Left kidney (tissue), 2 donors: ENCODE data around the gene RIOK1. TPM values are rescaled to one million over a fixed set of nuclear protein-coding genes. Genes with fewer than 3 reads are reported as not detected.

ENCODE experiments used
- DNase-seq: peaks from one replicate; pipeline ENCODE4 v3.0.0-alpha.2; 2013
- polyA plus RNA-seq: library from polyadenylated mRNA; unstranded; fragments of 120-200 nt; gene quantifications from one replicate; pipeline ENCODE4 v1.2.1, GENCODE V29; 2013; ENCODE audit not compliant: insufficient read length

RIOK1 gene
- polyA plus RNA-seq, 1 donor, result 35.2 TPM

DNA sequence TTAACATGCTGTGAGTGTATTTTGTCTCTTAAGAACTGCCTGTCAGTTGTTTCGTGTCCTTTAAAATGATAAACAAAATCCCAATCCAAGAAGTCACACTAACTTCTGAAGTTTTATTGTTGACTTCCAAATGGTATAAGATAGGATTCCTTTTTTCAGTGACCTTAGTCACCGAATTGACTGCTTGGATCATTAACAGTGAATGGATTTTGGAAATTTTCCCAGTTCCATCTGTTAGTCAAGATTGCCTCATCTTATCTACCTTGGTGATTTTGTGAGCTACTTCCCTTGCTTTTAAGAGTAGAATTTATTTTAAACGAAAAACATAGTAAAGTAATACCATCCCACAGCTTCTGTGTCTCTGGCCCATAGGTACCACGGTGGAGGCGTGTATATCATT, 14.9 kb downstream of the RIOK1 start:
- no peak for DNase-seq

- DNase-seq, result no peak
Measured at GRCh38 chr6:7406743-7407142, 17.1 kb downstream of the RIOK1 start.

DNA sequence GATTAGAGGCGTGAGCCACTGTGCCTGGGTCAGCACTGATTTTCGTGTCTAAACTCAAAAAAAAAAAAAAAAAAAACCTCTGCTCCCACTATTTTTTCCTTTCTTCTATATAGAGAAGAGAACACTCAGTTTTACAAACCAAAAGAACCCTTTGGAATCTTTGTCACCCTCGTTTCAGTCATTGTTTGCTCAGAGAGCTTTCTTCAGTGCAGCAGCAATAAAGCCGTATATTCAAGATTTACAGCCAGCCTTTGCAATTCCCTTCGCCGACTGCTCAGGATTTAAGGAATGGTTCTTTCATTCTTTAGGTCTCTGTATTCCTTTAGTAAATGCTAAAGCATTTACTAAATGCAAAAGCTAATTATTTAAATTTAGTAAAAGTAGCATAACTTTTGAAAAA, 20.1 kb downstream of the RIOK1 start:
- no peak for DNase-seq

DNA sequence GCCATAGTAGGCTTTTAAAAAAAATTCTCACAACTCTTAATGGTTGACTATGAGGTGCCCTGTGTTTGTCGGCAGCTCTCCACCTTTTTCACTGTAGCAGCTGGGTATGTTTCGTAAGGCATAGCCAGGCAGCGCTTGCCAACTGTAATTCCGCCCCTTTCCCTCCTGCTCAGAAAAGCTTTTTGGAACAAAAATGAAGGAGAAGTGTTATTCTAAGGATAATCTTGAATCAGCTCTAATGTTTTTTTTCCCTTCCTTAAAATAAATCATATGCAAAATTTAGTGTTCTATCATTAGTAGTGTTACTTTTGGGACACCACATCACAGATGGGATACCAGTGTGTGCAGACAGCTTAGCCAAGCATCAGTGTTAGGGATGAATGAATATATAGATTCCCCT, 21.2 kb downstream of the RIOK1 start:
- DNase-seq, result no peak

DNA sequence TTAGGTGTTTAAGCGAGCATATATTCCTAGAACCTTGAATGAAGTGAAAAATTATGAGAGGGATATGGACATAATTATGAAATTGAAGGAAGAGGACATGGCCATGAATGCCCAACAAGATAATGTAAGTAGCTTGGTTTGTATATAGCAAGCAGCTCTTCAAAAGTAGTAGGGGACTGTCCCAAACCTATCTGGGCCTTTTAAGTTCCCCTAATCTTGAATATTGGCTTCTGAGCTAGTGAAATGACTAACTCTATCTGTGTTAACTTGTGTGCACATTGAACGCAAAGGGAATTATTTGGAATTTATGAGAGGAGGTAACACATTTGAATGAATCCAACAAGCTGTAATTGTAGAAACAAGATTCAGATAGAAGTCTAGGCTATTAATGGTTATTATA, 21.7 kb downstream of the RIOK1 start:
- DNase-seq, result no peak

- DNase-seq, result no peak
Measured at GRCh38 chr6:7413151-7413823, 23.7 kb downstream of the RIOK1 start.

GRCh38 chr6:7414811-7415210, 25.2 kb downstream of the RIOK1 start:
- no peak for DNase-seq

DNA sequence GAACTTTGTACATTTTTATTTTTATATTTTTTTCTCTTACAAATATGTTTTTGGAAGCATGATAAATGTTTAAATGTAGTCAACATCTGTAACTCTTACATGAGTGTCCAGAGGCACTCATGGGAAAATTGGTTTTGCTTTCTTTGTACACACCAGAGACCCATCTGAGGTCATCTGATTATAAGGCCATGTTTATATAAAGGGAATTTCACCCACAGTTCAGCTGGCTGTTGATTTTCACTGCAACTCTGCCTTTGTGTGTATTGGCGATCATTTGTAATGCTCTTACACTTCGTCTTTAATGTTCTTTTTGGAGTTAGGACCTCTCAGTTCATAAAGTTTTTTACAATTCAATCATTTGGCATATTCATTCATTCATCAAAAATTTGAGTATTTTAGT, 28.1 kb downstream of the RIOK1 start:
- DNase-seq, result no peak

DNA sequence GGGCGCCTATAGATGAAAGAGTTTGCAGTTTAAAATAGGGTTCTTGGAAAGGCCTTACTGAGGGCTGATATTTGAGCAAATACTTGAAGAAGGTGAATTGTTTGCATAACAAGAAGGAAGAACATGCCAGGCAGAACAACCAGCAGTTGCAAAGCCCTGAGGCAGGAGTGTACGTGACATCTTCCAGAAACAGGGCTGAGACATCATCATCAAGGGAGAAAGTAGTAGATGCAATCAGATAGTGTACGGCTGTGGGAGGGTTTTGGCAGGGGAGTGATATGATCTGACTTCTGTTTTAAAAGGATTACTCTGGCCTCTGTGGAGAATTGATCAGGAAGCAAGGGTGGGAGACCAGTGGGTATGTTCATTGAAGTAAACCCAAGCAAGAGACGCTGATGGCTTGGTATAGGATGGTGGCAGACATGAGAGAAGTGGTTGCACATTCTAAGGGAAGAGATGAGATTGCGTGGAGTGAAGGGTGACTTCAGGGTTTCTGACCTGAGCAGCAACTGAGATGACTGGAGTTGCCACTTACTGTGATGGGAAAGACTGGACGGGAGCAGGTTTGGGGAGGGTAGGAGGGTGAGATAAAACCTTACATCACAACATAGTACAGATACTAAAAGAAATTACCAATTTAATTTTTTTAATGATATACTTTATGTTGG, 28.8 kb downstream of the RIOK1 start:
- no peak for DNase-seq

- no peak for DNase-seq
Measured at GRCh38 chr6:7419065-7419464, 29.5 kb downstream of the RIOK1 start.

- DNase-seq, result no peak
Measured at GRCh38 chr6:7421066-7421465, 31.5 kb downstream of the RIOK1 start.

DNA sequence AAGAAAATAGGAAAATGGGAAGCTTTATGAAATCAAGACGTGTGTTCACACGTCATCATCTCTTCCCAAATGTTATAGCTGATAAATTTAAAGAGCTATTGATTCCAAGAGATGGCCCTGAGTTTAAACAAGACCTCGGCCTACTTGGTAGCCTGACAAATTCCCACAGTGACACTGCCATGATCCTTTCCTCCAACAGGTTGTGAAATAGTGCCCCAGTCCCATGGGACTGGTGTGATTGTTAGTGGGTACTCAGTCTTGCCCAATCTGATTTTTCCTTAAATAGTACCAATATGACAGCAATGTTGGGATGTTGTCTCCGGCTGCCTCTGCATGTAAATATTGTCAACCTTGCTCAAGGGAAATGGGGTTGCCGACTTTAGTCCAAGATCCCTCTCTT, 34.5 kb downstream of the RIOK1 start:
- DNase-seq, result no peak

- no peak for DNase-seq
Measured at GRCh38 chr6:7424967-7425807, 35.6 kb downstream of the RIOK1 start.

DNA sequence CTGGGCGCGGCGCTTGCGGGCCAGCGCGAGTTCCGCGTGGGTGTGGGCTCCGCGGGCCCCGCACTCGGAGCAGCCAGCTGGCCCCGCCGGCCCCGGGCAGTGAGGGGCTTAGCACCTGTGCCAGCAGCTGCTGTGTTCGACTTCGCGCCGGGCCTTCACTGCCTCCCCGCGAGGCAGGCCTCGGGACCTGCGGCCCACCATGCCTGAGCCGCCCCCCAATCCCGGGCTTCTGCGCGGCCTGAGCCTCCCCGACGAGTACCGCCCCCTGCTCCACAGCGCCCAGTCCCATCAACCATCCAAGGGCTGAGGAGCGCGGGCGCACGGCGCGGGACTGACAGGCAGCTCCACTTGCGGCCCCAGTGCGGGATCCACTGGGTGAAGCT, 36.2 kb downstream of the RIOK1 start:
- no peak for DNase-seq

GRCh38 chr6:7426447-7427169, 37.0 kb downstream of the RIOK1 start:
- no peak for DNase-seq

DNA sequence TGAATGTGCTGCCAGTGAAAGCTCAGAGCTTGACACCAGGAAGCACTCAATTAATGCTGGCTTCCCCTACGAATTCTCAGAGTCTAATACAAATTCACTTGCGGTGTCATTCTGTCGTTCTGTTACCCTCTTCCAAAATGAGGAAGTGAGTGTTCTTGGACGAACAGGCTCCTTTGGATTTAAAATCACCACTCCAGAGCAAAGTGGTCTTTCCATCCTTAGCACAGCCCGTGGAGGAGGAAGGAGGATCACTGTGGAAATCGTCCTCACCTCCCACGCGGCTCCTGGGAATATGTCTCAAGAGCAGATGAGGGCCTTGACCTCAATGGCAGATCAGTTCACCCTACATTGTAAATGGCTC, 41.7 kb downstream of the RIOK1 start:
- DNase-seq, result no peak

GRCh38 chr6:7431674-7432390, 42.2 kb downstream of the RIOK1 start:
- no peak for DNase-seq

- DNase-seq, result no peak
Measured at GRCh38 chr6:7432391-7433120, 42.9 kb downstream of the RIOK1 start.

DNA sequence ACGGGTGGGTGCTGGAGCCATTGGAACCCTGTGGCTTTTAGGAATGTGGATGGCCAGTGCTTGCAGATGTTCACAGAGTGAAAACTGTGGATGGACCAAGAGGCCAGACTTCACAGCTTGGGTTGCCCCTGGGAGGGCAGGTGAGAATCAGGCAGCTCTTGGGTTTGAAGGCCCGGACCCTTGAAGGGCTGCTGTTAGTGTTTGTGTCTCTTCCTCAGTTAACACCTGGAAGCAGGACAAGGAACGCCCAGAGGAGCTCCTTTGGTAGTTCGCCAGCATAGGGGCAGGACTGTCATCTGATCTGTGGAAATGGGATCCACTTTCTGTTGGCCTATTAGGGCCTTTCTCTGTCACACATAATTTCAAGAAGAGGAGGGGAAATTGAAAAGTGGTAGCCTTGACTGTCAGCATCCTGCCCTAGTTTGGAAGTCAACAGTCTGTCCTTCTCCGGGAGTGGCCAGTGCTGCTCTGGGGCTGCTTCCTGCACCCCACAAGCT, 43.6 kb downstream of the RIOK1 start:
- DNase-seq, result no peak

- DNase-seq, result no peak
Measured at GRCh38 chr6:7434672-7435071, 45.1 kb downstream of the RIOK1 start.

- DNase-seq, result no peak
Measured at GRCh38 chr6:7438011-7438410, 48.4 kb downstream of the RIOK1 start.
